Measurements from ENCODE around the gene FAM50B.

FAM50B gene

GRCh38 chr6:3848925-3849605, at the start of gene FAM50B:
FAM50B (plus strand) TSS chr6:3849373; CDS start chr6:3849812, 439 bp downstream.
- TF ChIP-seq CTCF (conservative IDR thresholded peaks at IDR 0.05; ENCODE audit: low read depth, low read length) = peak; percentile 80
- Histone ChIP-seq H3K4me2 (peak within 1 kb of the TSS; percentile 21; the same call in 1 of the 2 replicates), H3K27me3 (ENCODE audit: insufficient read depth, low read depth) (no peaks in the 10 kb centered on the region), H3K27ac (no peak within 1 kb of the TSS), H3K36me3 (ENCODE audit: insufficient read depth) (no peaks in the 10 kb centered on the region), H3K4me1 (ENCODE audit: low read depth, poor library complexity, severe bottlenecking) (peaks cover 5% of the 10 kb centered on the region), H2AFZ (ENCODE audit: low read depth) (peak within 1 kb of the TSS; percentile 59), H3K4me3 (IDR thresholded peaks at IDR 0.05; ENCODE audit: insufficient read depth, low read depth, low read length) (no peak within 1 kb of the TSS), H3K79me2 (ENCODE audit: insufficient read depth, low read depth) (no peaks in the 10 kb centered on the region), H4K20me1 (ENCODE audit: insufficient read depth) (no peaks in the 10 kb centered on the region), H3K9ac (no peak within 1 kb of the TSS; the same call in 1 of the 2 replicates)

- Histone ChIP-seq H3K4me3 (IDR thresholded peaks at IDR 0.05; ENCODE audit: insufficient read depth, low read depth, low read length) (no peak overlapping the region), H3K4me2 (no peak overlapping the region), H3K27ac (no peak overlapping the region), H3K36me3 (ENCODE audit: insufficient read depth) (no peaks in the 10 kb centered on the region), H3K4me1 (ENCODE audit: low read depth, poor library complexity, severe bottlenecking) (no peaks in the 10 kb centered on the region), H3K9ac (no peak overlapping the region), H2AFZ (ENCODE audit: low read depth) (no peak overlapping the region), H4K20me1 (ENCODE audit: insufficient read depth) (no peaks in the 10 kb centered on the region), H3K79me2 (ENCODE audit: insufficient read depth, low read depth) (no peaks in the 10 kb centered on the region), H3K27me3 (ENCODE audit: insufficient read depth, low read depth) (no peaks in the 10 kb centered on the region)
- TF ChIP-seq CTCF (conservative IDR thresholded peaks at IDR 0.05; ENCODE audit: low read depth, low read length) = no peak
Observed at GRCh38 chr6:3799719-3800118, 49.5 kb upstream of the FAM50B start.

- H3K79me2 ChIP-seq (ENCODE audit: insufficient read depth, low read depth) = no peaks in the 10 kb centered on the region
- H3K9ac ChIP-seq = no peak overlapping the region
- H3K36me3 ChIP-seq (ENCODE audit: insufficient read depth) = no peaks in the 10 kb centered on the region
- H3K27me3 ChIP-seq (ENCODE audit: insufficient read depth, low read depth) = no peaks in the 10 kb centered on the region
- H3K4me3 ChIP-seq (IDR thresholded peaks at IDR 0.05; ENCODE audit: insufficient read depth, low read depth, low read length) = no peak overlapping the region
- no peak overlapping the region for H3K4me2 ChIP-seq
- TF ChIP-seq CTCF (conservative IDR thresholded peaks at IDR 0.05; ENCODE audit: low read depth, low read length) = no peak
- H2AFZ ChIP-seq (ENCODE audit: low read depth) = no peak overlapping the region
- no peaks in the 10 kb centered on the region for H4K20me1 ChIP-seq (ENCODE audit: insufficient read depth)
- H3K27ac ChIP-seq = no peak overlapping the region
- no peaks in the 10 kb centered on the region for H3K4me1 ChIP-seq (ENCODE audit: low read depth, poor library complexity, severe bottlenecking)
Observed at GRCh38 chr6:3800850-3801591, 48.2 kb upstream of the FAM50B start.

- no peaks in the 10 kb centered on the region for H3K79me2 ChIP-seq (ENCODE audit: insufficient read depth, low read depth)
- no peaks in the 10 kb centered on the region for H4K20me1 ChIP-seq (ENCODE audit: insufficient read depth)
- no peaks in the 10 kb centered on the region for H3K27me3 ChIP-seq (ENCODE audit: insufficient read depth, low read depth)
- H3K9ac ChIP-seq = no peak overlapping the region
- no peak overlapping the region for H3K4me3 ChIP-seq (IDR thresholded peaks at IDR 0.05; ENCODE audit: insufficient read depth, low read depth, low read length)
- TF ChIP-seq CTCF (conservative IDR thresholded peaks at IDR 0.05; ENCODE audit: low read depth, low read length) = no peak
- no peaks in the 10 kb centered on the region for H3K4me1 ChIP-seq (ENCODE audit: low read depth, poor library complexity, severe bottlenecking)
- H3K36me3 ChIP-seq (ENCODE audit: insufficient read depth) = no peaks in the 10 kb centered on the region
- no peak overlapping the region for H3K4me2 ChIP-seq
- no peak overlapping the region for H3K27ac ChIP-seq
- no peak overlapping the region for H2AFZ ChIP-seq (ENCODE audit: low read depth)
Observed at GRCh38 chr6:3801960-3802359, 47.2 kb upstream of the FAM50B start.
